Measurements from ENCODE around the gene INSYN2A. TPM values are rescaled to one million over a fixed set of nuclear protein-coding genes. Genes with fewer than 3 reads are reported as not detected.

The INSYN2A gene
- total RNA-seq, 6 donors from 2014 or later = 0.26 to 2.7 (median 0.69) TPM; not detected in 2

GRCh38 chr10:127159648-127160245 lies 36.6 kb downstream of the INSYN2A start:
- DNase-seq = peak in 1 of 2 donors; percentile 25
- TF ChIP-seq POLR2AphosphoS5 (IDR thresholded peaks at IDR 0.05) (no peak), CTCF (IDR thresholded peaks at IDR 0.05) (no peak), POLR2A (IDR thresholded peaks at IDR 0.05) (no peak), EP300 (IDR thresholded peaks at IDR 0.05) (no peak)
- Histone ChIP-seq H3K27me3 (no peaks in the 10 kb centered on the region), H3K4me3 (no peak overlapping the region), H3K4me1 (peaks cover 0 to 6% (median 2%) of the 10 kb centered on the region in 4 donors), H3K9me3 (no peaks in the 10 kb centered on the region), H3K36me3 (no peaks in the 10 kb centered on the region), H3K27ac (no peak overlapping the region)
- no peak for ATAC-seq (ENCODE audit: low FRiP score in 2 of 2)
- WGBS, 2 donors = 87 to 93% methylated on average over 13 of the region's 13 CpGs

GRCh38 chr10:127158662-127159061 lies 37.7 kb downstream of the INSYN2A start:
- Histone ChIP-seq H3K4me3 (no peak overlapping the region), H3K27ac (no peak overlapping the region), H3K36me3 (no peaks in the 10 kb centered on the region), H3K4me1 (peaks cover 0 to 6% (median 2%) of the 10 kb centered on the region in 4 donors), H3K9me3 (no peaks in the 10 kb centered on the region), H3K27me3 (no peaks in the 10 kb centered on the region)
- ATAC-seq (ENCODE audit: low FRiP score in 2 of 2) (no peak), DNase-seq (no peak)
- TF ChIP-seq CTCF (IDR thresholded peaks at IDR 0.05) (no peak), POLR2A (IDR thresholded peaks at IDR 0.05) (no peak), EP300 (IDR thresholded peaks at IDR 0.05) (no peak), POLR2AphosphoS5 (IDR thresholded peaks at IDR 0.05) (no peak)
- WGBS, 2 donors = 93 to 95% methylated on average over 2 of the region's 2 CpGs

- H3K4me3 ChIP-seq = no peak overlapping the region
- no peaks in the 10 kb centered on the region for H3K27me3 ChIP-seq
- DNase-seq (no peak), ATAC-seq (ENCODE audit: low FRiP score in 2 of 2) (no peak)
- no peaks in the 10 kb centered on the region for H3K36me3 ChIP-seq
- no peak overlapping the region for H3K27ac ChIP-seq
- no peak for TF ChIP-seq POLR2AphosphoS5 (IDR thresholded peaks at IDR 0.05)
- TF ChIP-seq EP300 (IDR thresholded peaks at IDR 0.05) = no peak
- no peak for TF ChIP-seq CTCF (IDR thresholded peaks at IDR 0.05)
- no peak for TF ChIP-seq POLR2A (IDR thresholded peaks at IDR 0.05)
- peaks cover 0 to 8% (median 8%) of the 10 kb centered on the region in 4 donors for H3K4me1 ChIP-seq
- 59 to 62% methylated on average over 2 of the region's 2 CpGs for WGBS, 2 donors
- no peaks in the 10 kb centered on the region for H3K9me3 ChIP-seq
Measured at GRCh38 chr10:127157506-127158200, 38.7 kb downstream of the INSYN2A start.

GRCh38 chr10:127157089-127157488 lies 39.3 kb downstream of the INSYN2A start:
- Histone ChIP-seq H3K4me1 (peaks cover 0 to 13% (median 11%) of the 10 kb centered on the region in 4 donors), H3K27ac (no peak overlapping the region), H3K9me3 (no peaks in the 10 kb centered on the region), H3K4me3 (no peak overlapping the region), H3K27me3 (no peaks in the 10 kb centered on the region), H3K36me3 (no peaks in the 10 kb centered on the region)
- no peak for ATAC-seq (ENCODE audit: low FRiP score in 2 of 2)
- TF ChIP-seq POLR2A (IDR thresholded peaks at IDR 0.05) = no peak
- no peak for TF ChIP-seq CTCF (IDR thresholded peaks at IDR 0.05)
- TF ChIP-seq EP300 (IDR thresholded peaks at IDR 0.05) = no peak
- no peak for TF ChIP-seq POLR2AphosphoS5 (IDR thresholded peaks at IDR 0.05)
- 92 to 94% methylated on average over 4 of the region's 4 CpGs for WGBS, 2 donors
- no peak for DNase-seq

Measured in upper lobe of left lung (tissue), 6 donors.